PC-9 (cell line): ENCODE results near the gene SLC44A5. TPM values are rescaled to one million over a fixed set of nuclear protein-coding genes. Genes with fewer than 3 reads are reported as not detected.
"Not testable (repeated sequence)": the region's sequence is repeated elsewhere in the genome, so short reads cannot be mapped to it uniquely, and the experiment has no call there.

Experiments
- BruUV-seq: library from RNA; stranded (reverse); fragments of 400-500 nt; replicated peaks from 2 replicates; lab custom pipeline; 2021; lab: Mats Ljungman, UMichigan
- CTCF ChIA-PET: fragments of 300-600 bp; sonication (Branson Sonifier 250); formaldehyde crosslinking; loops from one replicate; lab custom pipeline; 2022; ENCODE audit warnings: antibody characterized with exemption; lab: Charles Lee
- POLR2A ChIA-PET: fragments of 300-600 bp; sonication (Branson Sonifier 250); formaldehyde crosslinking; loops from one replicate; lab custom pipeline; 2022; ENCODE audit warnings: antibody characterized with exemption; ENCODE audit not compliant: unreplicated experiment; lab: Charles Lee
- DNase-seq, 2 experiments: peaks; one replicate each; pipeline versions ENCODE4 v3.0.0 to v3.0.0-alpha.2; 2015 to 2022; ENCODE audit warnings: mixed read lengths in 1 of 2
- H2AFZ ChIP-seq: fragments of 200-600 bp; sonication (generic); 2 replicates; pipeline ENCODE4 v1.8.1; 2017; ENCODE audit warnings: antibody characterized with exemption
- H3F3A ChIP-seq: fragments of 200-600 bp; sonication (generic); 2 replicates; pipeline ENCODE4 v1.8.1; 2017; ENCODE audit warnings: antibody characterized with exemption, mild to moderate bottlenecking, low read depth; ENCODE audit not compliant: insufficient read depth
- H3K27ac ChIP-seq: fragments of 200-600 bp; sonication (generic); 2 replicates; pipeline ENCODE4 v1.6.1; 2016; ENCODE audit warnings: mixed run types
- H3K27me3 ChIP-seq: fragments of 200-600 bp; sonication (generic); 2 replicates; pipeline ENCODE4 v1.6.1; 2016; ENCODE audit warnings: low read depth, mixed run types; ENCODE audit not compliant: insufficient read depth
- H3K36me3 ChIP-seq: fragments of 200-600 bp; sonication (generic); 2 replicates; pipeline ENCODE4 v1.6.1; 2016; ENCODE audit warnings: low read depth, mixed run types
- H3K4me1 ChIP-seq: fragments of 200-600 bp; sonication (generic); replicated peaks from 2 replicates; pipeline ENCODE4 v1.6.1; 2016; ENCODE audit warnings: mixed run types; ENCODE audit not compliant: insufficient read depth
- H3K4me2 ChIP-seq: fragments of 200-600 bp; sonication (generic); 2 replicates; pipeline ENCODE4 v1.6.1; 2017; ENCODE audit warnings: mixed run types
- H3K4me3 ChIP-seq: fragments of 200-600 bp; sonication (generic); 2 replicates; pipeline ENCODE4 v1.6.1; 2016; ENCODE audit warnings: mixed run types
- H3K79me2 ChIP-seq: fragments of 200-600 bp; sonication (generic); 2 replicates; pipeline ENCODE4 v1.6.1; 2017; ENCODE audit warnings: low read depth, mixed run types
- H3K9me2 ChIP-seq: fragments of 200-600 bp; sonication (generic); 2 replicates; pipeline ENCODE4 v1.8.1; 2017; ENCODE audit warnings: mild to moderate bottlenecking; ENCODE audit not compliant: insufficient read depth
- H3K9me3 ChIP-seq: fragments of 200-600 bp; sonication (generic); 2 replicates; pipeline ENCODE4 v1.8.1; 2016; ENCODE audit warnings: low read depth; ENCODE audit not compliant: insufficient read depth
- H4K20me1 ChIP-seq: fragments of 200-600 bp; sonication (generic); 2 replicates; pipeline ENCODE4 v1.8.1; 2017; ENCODE audit not compliant: insufficient read depth
- EZH2 ChIP-seq: fragments of 200-600 bp; sonication (generic); IDR thresholded peaks from 2 replicates; pipeline ENCODE4 v1.8.0; 2017; ENCODE audit warnings: antibody characterized with exemption, low read depth
- intact Hi-C: fragments of 100-400 bp; cut with micrococcal nuclease; formaldehyde crosslinking; loops from one replicate; pipeline ENCODE4 v1.10.0; 2022; ENCODE audit not compliant: unreplicated experiment
- total RNA-seq: library from RNA; stranded (reverse); gene quantifications from 2 replicates; pipeline ENCODE4 v1.2.3, GENCODE V29; 2021
- TF ChIP-seq, protein P1 (sequence below): fragments of 200-600 bp; sonication (generic); conservative IDR thresholded peaks from 2 replicates; pipeline ENCODE4 v1.6.1; 2017; ENCODE audit warnings: mixed run types, antibody characterized with exemption, mild to moderate bottlenecking, moderate library complexity

The SLC44A5 gene
- total RNA-seq, 1 experiment from 2014 or later: 0.09 TPM

DNA sequence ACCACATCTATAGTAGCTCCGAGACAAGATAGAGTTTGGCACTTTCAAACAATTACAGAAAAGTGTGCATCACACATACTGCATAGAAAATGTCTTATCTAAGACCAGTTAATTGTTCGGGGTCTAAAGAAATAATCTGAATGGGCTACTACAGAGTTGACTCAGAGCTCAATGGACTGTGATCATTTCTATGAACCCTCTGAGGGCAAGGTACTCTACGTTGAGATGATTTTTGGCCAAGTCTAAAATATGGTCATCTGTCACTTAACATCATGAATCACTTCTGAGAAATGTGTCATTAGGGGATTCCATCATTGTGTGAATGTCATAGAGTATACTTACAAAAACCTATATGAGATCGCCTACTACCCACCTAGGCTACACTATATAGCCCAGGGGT lies 123.5 kb downstream of the SLC44A5 start:
- no peaks in the 10 kb centered on the region for H3K9me2 ChIP-seq
- H3K4me3 ChIP-seq: no peak overlapping the region
- no peaks in the 10 kb centered on the region for H3K27me3 ChIP-seq
- POLR2A ChIA-PET: no interaction called here
- H3F3A ChIP-seq: no peaks in the 10 kb centered on the region
- no peak for DNase-seq
- H3K79me2 ChIP-seq: no peaks in the 10 kb centered on the region
- H4K20me1 ChIP-seq: no peaks in the 10 kb centered on the region
- H3K9me3 ChIP-seq: peaks cover 4% of the 10 kb centered on the region; the same call in 1 of the 2 replicates
- CTCF ChIA-PET: no interaction called here
- intact Hi-C loops: no loop called here
- H3K4me1 ChIP-seq: no peaks in the 10 kb centered on the region
- H3K4me2 ChIP-seq: no peak overlapping the region
- TF ChIP-seq, protein P1, sequence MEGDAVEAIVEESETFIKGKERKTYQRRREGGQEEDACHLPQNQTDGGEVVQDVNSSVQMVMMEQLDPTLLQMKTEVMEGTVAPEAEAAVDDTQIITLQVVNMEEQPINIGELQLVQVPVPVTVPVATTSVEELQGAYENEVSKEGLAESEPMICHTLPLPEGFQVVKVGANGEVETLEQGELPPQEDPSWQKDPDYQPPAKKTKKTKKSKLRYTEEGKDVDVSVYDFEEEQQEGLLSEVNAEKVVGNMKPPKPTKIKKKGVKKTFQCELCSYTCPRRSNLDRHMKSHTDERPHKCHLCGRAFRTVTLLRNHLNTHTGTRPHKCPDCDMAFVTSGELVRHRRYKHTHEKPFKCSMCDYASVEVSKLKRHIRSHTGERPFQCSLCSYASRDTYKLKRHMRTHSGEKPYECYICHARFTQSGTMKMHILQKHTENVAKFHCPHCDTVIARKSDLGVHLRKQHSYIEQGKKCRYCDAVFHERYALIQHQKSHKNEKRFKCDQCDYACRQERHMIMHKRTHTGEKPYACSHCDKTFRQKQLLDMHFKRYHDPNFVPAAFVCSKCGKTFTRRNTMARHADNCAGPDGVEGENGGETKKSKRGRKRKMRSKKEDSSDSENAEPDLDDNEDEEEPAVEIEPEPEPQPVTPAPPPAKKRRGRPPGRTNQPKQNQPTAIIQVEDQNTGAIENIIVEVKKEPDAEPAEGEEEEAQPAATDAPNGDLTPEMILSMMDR: no peak
- TF ChIP-seq EZH2: no peak
- no peak overlapping the region for H2AFZ ChIP-seq
- H3K36me3 ChIP-seq: no peaks in the 10 kb centered on the region
- no TSS peak for BruUV-seq
- H3K27ac ChIP-seq: no peak overlapping the region

DNA sequence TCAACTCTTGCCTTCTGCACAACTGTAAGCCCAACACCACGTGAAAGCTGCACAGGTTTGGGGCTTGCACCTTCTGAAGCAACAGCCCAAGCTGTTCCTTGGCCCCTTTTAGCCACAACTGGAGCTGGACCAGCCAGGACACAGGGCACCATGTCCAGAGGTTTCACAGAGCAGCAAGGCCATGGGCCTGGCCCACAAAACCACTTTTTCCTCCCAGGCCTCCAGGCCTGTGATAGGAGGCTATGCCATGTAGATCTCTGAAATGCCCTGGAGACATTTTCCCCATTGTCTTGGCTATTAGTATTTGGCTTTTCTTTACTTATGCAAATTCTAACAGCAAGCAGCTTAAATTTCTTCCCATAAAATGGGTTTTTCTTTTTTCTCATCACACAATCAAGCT lies 126.1 kb downstream of the SLC44A5 start:
- CTCF ChIA-PET: no interaction called here
- Histone ChIP-seq H3K9me3 (peaks cover 4% of the 10 kb centered on the region; the same call in 1 of the 2 replicates), H3F3A (no peaks in the 10 kb centered on the region), H4K20me1 (no peaks in the 10 kb centered on the region), H3K4me1 (no peaks in the 10 kb centered on the region), H3K4me3 (no peak overlapping the region), H3K27me3 (no peaks in the 10 kb centered on the region), H3K4me2 (no peak overlapping the region), H3K36me3 (no peaks in the 10 kb centered on the region), H3K9me2 (no peaks in the 10 kb centered on the region), H3K79me2 (no peaks in the 10 kb centered on the region), H3K27ac (no peak overlapping the region), H2AFZ (no peak overlapping the region)
- intact Hi-C loops: no loop called here
- TF ChIP-seq, protein P1: no peak
- TF ChIP-seq EZH2: no peak
- POLR2A ChIA-PET: no interaction called here
- DNase-seq: no peak
- no TSS peak for BruUV-seq

DNA sequence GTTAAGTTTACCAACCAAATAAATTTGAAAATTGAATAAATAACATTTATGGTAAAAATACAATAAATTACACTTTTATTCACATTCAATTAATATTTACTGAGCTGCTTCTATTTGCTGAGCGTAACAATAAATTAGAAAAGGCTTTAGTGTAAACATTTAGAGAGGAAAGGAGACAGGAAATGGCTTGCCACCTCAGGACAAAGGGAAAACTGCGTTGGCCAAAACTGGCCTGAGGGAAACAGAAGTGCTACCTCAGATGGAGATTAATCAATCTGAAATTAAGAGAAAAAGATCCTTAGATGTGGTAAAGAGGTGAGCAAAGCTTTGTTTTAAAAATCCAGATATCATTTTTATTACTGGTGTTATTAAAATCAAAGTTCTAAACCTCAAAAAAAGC lies 128.0 kb downstream of the SLC44A5 start:
- Histone ChIP-seq H3K4me2 (no peak overlapping the region), H3K4me1 (no peaks in the 10 kb centered on the region), H3K9me2 (no peaks in the 10 kb centered on the region), H2AFZ (no peak overlapping the region), H3F3A (no peaks in the 10 kb centered on the region), H3K79me2 (no peaks in the 10 kb centered on the region), H3K27me3 (no peaks in the 10 kb centered on the region), H3K36me3 (no peaks in the 10 kb centered on the region), H4K20me1 (no peaks in the 10 kb centered on the region), H3K27ac (no peak overlapping the region), H3K9me3 (peaks cover 4% of the 10 kb centered on the region; the same call in 1 of the 2 replicates), H3K4me3 (no peak overlapping the region)
- intact Hi-C loops: no loop called here
- no peak for TF ChIP-seq EZH2
- TF ChIP-seq, protein P1: no peak
- ChIA-PET CTCF (no interaction called here), POLR2A (no interaction called here)
- no TSS peak for BruUV-seq
- no peak for DNase-seq

DNA sequence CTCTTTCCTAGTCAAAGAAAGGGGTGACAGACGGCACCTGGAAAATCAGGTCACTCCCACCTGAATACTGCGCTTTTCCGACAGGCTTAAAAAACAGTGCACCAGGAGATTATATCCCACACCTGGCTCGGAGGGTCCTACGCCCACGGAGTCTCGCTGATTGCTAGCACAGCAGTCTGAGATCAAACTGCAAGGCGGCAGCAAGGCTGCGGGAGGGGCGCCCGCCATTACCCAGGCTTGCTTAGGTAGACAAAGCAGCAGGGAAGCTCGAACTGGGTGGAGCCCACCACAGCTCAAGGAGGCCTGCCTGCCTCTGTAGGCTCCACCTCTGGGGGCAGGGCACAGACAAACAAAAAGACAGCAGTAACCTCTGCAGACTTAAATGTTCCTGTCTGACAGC lies 134.4 kb downstream of the SLC44A5 start:
- H3K36me3 ChIP-seq, CTCF ChIA-PET, BruUV-seq, H3F3A ChIP-seq, H3K4me2 ChIP-seq, H3K4me1 ChIP-seq, H3K27me3 ChIP-seq, H3K9me3 ChIP-seq, H3K27ac ChIP-seq, intact Hi-C loops, H3K9me2 ChIP-seq, POLR2A ChIA-PET, DNase-seq, H3K4me3 ChIP-seq, H4K20me1 ChIP-seq, H2AFZ ChIP-seq, H3K79me2 ChIP-seq: not testable (repeated sequence)
